ENCODE data around the gene ZNF814.

DNA sequence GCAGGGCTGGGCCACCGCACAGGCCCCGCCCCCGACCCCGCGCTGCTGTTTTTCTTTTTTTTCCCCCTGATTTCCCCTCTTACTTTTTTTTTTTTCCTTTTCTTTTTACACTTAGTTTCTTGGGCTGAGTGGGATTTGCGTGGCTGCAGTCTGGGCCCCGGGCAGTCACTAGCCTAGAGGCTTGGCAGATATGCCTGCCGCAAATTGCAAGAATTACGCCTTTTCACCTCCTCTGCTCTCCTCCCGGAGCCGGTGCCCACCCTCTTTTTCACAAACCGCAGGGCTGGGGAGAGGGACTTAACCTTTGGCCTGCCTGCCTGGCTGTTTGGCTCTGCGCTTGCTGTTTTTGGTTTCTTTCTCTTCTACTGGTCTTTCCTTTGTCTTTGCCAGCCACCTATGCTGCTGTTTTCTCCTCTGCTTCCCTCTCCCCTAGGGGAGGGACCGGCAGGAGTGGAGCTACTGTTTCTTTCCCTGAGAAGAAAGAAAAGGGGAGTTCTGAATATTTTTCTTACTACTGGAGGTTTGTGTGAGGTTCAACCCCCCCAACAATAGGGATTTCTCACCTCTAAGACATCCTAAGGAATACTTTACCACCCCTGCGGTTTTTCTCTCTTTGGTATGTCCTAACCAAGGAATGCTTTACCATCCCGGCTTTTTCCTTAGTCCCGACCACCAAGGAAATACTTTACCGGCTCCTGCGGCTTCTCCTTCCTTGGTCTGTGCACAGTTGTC, 85.1 kb downstream of the ZNF814 start:
- TF ChIP-seq, protein P1, sequence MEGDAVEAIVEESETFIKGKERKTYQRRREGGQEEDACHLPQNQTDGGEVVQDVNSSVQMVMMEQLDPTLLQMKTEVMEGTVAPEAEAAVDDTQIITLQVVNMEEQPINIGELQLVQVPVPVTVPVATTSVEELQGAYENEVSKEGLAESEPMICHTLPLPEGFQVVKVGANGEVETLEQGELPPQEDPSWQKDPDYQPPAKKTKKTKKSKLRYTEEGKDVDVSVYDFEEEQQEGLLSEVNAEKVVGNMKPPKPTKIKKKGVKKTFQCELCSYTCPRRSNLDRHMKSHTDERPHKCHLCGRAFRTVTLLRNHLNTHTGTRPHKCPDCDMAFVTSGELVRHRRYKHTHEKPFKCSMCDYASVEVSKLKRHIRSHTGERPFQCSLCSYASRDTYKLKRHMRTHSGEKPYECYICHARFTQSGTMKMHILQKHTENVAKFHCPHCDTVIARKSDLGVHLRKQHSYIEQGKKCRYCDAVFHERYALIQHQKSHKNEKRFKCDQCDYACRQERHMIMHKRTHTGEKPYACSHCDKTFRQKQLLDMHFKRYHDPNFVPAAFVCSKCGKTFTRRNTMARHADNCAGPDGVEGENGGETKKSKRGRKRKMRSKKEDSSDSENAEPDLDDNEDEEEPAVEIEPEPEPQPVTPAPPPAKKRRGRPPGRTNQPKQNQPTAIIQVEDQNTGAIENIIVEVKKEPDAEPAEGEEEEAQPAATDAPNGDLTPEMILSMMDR (IDR thresholded peaks at IDR 0.05; ENCODE audit: insufficient read depth, low read depth, low read length), result no peak
- TF ChIP-seq EZH2 (IDR thresholded peaks at IDR 0.05; ENCODE audit: insufficient read depth, low read length), result no peak
